ENCODE results near the gene MEIS2. TPM values are rescaled to one million over a fixed set of nuclear protein-coding genes. Genes with fewer than 3 reads are reported as not detected.
A peak's percentile ranks its signal among the peaks of the same experiment; 100 is the strongest.

Gene MEIS2
- total and polyA plus RNA-seq, 2 experiments from 2014 or later: 0.27 TPM; not detected in 1

DNA sequence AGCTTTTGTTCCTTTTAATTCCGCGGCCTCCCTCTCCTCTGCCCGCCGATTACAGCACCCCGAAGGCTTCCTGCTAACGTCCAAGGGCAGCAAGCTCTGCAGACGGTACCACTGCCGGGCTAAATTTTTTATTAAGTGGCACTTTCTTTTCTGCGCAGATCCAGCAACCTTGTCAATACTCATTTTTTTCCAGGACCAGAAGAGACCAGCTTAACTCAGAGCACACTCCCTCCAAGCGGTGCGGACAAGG, 542 bp upstream of the MEIS2 start:
- Mint-ChIP-seq H3K9me3 (no peaks in the 10 kb centered on the region; the same call in 1 of the 3 replicates), H3K27ac (no peak overlapping the region), H3K4me3 (peak overlapping the region; percentile 82), H3K4me1 (peaks cover 56% of the 10 kb centered on the region), H3K36me3 (ENCODE audit: low read depth) (no peaks in the 10 kb centered on the region), H3K27me3 (ENCODE audit: insufficient read depth, low read depth, poor library complexity) (peaks cover 95% of the 10 kb centered on the region)
- TF ChIP-seq ZNF331 (CRISPR knock-in tag; IDR thresholded peaks at IDR 0.05; ENCODE audit: low read depth): no peak
- TF ChIP-seq CREB1 (CRISPR knock-in tag; IDR thresholded peaks at IDR 0.05; ENCODE audit: low read depth): no peak
- no peak for TF ChIP-seq STAT1 (IDR thresholded peaks at IDR 0.05; ENCODE audit: unreplicated experiment)
- TF ChIP-seq, protein P1, sequence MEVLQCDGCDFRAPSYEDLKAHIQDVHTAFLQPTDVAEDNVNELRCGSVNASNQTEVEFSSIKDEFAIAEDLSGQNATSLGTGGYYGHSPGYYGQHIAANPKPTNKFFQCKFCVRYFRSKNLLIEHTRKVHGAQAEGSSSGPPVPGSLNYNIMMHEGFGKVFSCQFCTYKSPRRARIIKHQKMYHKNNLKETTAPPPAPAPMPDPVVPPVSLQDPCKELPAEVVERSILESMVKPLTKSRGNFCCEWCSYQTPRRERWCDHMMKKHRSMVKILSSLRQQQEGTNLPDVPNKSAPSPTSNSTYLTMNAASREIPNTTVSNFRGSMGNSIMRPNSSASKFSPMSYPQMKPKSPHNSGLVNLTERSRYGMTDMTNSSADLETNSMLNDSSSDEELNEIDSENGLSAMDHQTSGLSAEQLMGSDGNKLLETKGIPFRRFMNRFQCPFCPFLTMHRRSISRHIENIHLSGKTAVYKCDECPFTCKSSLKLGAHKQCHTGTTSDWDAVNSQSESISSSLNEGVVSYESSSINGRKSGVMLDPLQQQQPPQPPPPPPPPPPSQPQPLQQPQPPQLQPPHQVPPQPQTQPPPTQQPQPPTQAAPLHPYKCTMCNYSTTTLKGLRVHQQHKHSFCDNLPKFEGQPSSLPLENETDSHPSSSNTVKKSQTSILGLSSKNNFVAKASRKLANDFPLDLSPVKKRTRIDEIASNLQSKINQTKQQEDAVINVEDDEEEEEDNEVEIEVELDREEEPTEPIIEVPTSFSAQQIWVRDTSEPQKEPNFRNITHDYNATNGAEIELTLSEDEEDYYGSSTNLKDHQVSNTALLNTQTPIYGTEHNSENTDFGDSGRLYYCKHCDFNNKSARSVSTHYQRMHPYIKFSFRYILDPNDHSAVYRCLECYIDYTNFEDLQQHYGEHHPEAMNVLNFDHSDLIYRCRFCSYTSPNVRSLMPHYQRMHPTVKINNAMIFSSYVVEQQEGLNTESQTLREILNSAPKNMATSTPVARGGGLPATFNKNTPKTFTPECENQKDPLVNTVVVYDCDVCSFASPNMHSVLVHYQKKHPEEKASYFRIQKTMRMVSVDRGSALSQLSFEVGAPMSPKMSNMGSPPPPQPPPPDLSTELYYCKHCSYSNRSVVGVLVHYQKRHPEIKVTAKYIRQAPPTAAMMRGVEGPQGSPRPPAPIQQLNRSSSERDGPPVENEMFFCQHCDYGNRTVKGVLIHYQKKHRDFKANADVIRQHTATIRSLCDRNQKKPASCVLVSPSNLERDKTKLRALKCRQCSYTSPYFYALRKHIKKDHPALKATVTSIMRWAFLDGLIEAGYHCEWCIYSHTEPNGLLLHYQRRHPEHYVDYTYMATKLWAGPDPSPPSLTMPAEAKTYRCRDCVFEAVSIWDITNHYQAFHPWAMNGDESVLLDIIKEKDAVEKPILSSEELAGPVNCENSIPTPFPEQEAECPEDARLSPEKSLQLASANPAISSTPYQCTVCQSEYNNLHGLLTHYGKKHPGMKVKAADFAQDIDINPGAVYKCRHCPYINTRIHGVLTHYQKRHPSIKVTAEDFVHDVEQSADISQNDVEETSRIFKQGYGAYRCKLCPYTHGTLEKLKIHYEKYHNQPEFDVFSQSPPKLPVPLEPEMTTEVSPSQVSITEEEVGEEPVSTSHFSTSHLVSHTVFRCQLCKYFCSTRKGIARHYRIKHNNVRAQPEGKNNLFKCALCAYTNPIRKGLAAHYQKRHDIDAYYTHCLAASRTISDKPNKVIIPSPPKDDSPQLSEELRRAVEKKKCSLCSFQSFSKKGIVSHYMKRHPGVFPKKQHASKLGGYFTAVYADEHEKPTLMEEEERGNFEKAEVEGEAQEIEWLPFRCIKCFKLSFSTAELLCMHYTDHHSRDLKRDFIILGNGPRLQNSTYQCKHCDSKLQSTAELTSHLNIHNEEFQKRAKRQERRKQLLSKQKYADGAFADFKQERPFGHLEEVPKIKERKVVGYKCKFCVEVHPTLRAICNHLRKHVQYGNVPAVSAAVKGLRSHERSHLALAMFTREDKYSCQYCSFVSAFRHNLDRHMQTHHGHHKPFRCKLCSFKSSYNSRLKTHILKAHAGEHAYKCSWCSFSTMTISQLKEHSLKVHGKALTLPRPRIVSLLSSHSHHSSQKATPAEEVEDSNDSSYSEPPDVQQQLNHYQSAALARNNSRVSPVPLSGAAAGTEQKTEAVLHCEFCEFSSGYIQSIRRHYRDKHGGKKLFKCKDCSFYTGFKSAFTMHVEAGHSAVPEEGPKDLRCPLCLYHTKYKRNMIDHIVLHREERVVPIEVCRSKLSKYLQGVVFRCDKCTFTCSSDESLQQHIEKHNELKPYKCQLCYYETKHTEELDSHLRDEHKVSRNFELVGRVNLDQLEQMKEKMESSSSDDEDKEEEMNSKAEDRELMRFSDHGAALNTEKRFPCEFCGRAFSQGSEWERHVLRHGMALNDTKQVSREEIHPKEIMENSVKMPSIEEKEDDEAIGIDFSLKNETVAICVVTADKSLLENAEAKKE (CRISPR knock-in tag; IDR thresholded peaks at IDR 0.05): no peak
- TF ChIP-seq EZH2 (IDR thresholded peaks at IDR 0.05; ENCODE audit: low read depth, unreplicated experiment): peak; percentile 84
- TF ChIP-seq, protein P2, sequence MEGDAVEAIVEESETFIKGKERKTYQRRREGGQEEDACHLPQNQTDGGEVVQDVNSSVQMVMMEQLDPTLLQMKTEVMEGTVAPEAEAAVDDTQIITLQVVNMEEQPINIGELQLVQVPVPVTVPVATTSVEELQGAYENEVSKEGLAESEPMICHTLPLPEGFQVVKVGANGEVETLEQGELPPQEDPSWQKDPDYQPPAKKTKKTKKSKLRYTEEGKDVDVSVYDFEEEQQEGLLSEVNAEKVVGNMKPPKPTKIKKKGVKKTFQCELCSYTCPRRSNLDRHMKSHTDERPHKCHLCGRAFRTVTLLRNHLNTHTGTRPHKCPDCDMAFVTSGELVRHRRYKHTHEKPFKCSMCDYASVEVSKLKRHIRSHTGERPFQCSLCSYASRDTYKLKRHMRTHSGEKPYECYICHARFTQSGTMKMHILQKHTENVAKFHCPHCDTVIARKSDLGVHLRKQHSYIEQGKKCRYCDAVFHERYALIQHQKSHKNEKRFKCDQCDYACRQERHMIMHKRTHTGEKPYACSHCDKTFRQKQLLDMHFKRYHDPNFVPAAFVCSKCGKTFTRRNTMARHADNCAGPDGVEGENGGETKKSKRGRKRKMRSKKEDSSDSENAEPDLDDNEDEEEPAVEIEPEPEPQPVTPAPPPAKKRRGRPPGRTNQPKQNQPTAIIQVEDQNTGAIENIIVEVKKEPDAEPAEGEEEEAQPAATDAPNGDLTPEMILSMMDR (conservative IDR thresholded peaks at IDR 0.05; ENCODE audit: low read depth in 2 of 2): no peak
- TF ChIP-seq EZH2phosphoT487 (IDR thresholded peaks at IDR 0.05; ENCODE audit: unreplicated experiment): no peak
- peaks cover 68% of the 10 kb centered on the region for H3K4me1 ChIP-seq (ENCODE audit: insufficient read depth)
- no peaks in the 10 kb centered on the region for H3K36me3 ChIP-seq (ENCODE audit: insufficient read depth)
- no peaks in the 10 kb centered on the region; the same call in none of the 2 replicates for H4K20me1 ChIP-seq (replicated peaks; ENCODE audit: insufficient read depth)
- H3K9me2 ChIP-seq (ENCODE audit: insufficient read depth): no peaks in the 10 kb centered on the region
- H2AFZ ChIP-seq: peak overlapping the region; percentile 96
- H3K27ac ChIP-seq (ENCODE audit: low read depth): no peak overlapping the region
- H3K27me3 ChIP-seq (ENCODE audit: insufficient read depth): peaks cover 87% of the 10 kb centered on the region
- no peaks in the 10 kb centered on the region for H3K79me2 ChIP-seq (replicated peaks; ENCODE audit: insufficient read depth)
- ATAC-seq (peak; percentile 1), DNase-seq (ENCODE audit: low spot score) (peak; percentile 62)
- peaks cover 27% of the 10 kb centered on the region for H3F3A ChIP-seq (replicated peaks; ENCODE audit: low read depth)
- H3K4me3 ChIP-seq: peak overlapping the region; percentile 80
- H3K4me2 ChIP-seq: peak overlapping the region; percentile 96
